GM19239 (cell line): ENCODE data around the gene CXCL16.
"Not testable (repeated sequence)": the region's sequence is repeated elsewhere in the genome, so short reads cannot be mapped to it uniquely, and the experiment has no call there.

Source experiments
- DNase-seq: peaks from one replicate; pipeline ENCODE4 v3.0.0; 2011; ENCODE audit warnings: low spot score; ENCODE audit not compliant: insufficient read length
- FAIRE-seq: peaks from 2 replicates; lab custom pipeline; 2011; peaks lifted over from hg19 to GRCh38; lab: Jason Lieb, UNC

Gene CXCL16

GRCh38 chr17:4724650-4725049, 15.1 kb downstream of the CXCL16 start:
- DNase-seq (no peak), FAIRE-seq (no peak)

GRCh38 chr17:4722678-4723240, 17.0 kb downstream of the CXCL16 start:
- DNase-seq (no peak), FAIRE-seq (no peak)

GRCh38 chr17:4721203-4722135, 18.3 kb downstream of the CXCL16 start:
- no peak for DNase-seq
- peak; percentile 14 for FAIRE-seq

GRCh38 chr17:4720787-4721186, 18.9 kb downstream of the CXCL16 start:
- DNase-seq (no peak), FAIRE-seq (no peak)

- FAIRE-seq (no peak), DNase-seq (no peak)
Measured at GRCh38 chr17:4719684-4720221, 20.0 kb downstream of the CXCL16 start.

- DNase-seq (no peak), FAIRE-seq (no peak)
Measured at GRCh38 chr17:4719146-4719545, 20.6 kb downstream of the CXCL16 start.

GRCh38 chr17:4718276-4718675, 21.5 kb downstream of the CXCL16 start:
- FAIRE-seq: no peak
- no peak for DNase-seq

- FAIRE-seq: no peak
Measured at GRCh38 chr17:4717791-4718190, 21.9 kb downstream of the CXCL16 start.

GRCh38 chr17:4716081-4716480, 23.6 kb downstream of the CXCL16 start:
- DNase-seq (no peak), FAIRE-seq (no peak)

More at GRCh38 chr17:4717791-4718190, 21.9 kb downstream of the CXCL16 start:
- DNase-seq: no peak

- FAIRE-seq (no peak), DNase-seq (no peak)
Measured at GRCh38 chr17:4715063-4715744, 24.5 kb downstream of the CXCL16 start.

- not testable (repeated sequence) for FAIRE-seq, DNase-seq
Measured at GRCh38 chr17:4714340-4715062, 25.2 kb downstream of the CXCL16 start.

- FAIRE-seq (no peak), DNase-seq (no peak)
Measured at GRCh38 chr17:4712526-4712925, 27.2 kb downstream of the CXCL16 start.

GRCh38 chr17:4711661-4712181, 28.0 kb downstream of the CXCL16 start:
- DNase-seq: no peak
- FAIRE-seq: no peak

- FAIRE-seq: peak; percentile 92
- DNase-seq: no peak
Measured at GRCh38 chr17:4710693-4711634, 28.8 kb downstream of the CXCL16 start.

GRCh38 chr17:4709794-4710692, 29.7 kb downstream of the CXCL16 start, which contains the start of gene ARRB2:
TSS of gene ARRB2 (plus strand) at chr17:4710632. CDS start at chr17:4710722, 90 bp downstream.
- peak; percentile 94 for FAIRE-seq
- peak; percentile 98 for DNase-seq

- DNase-seq: no peak
- peak; percentile 44 for FAIRE-seq
Measured at GRCh38 chr17:4708436-4708835, 31.3 kb downstream of the CXCL16 start.

- no peak for DNase-seq
- FAIRE-seq: no peak
Measured at GRCh38 chr17:4706121-4706520, 33.6 kb downstream of the CXCL16 start.

- peak; percentile 61 for FAIRE-seq
- no peak for DNase-seq
Measured at GRCh38 chr17:4704991-4705390, 34.7 kb downstream of the CXCL16 start.
